GM18907 (cell line): ENCODE measurements around the gene IL10RA.

Experiments
- ATAC-seq: cut with Tn5 transposase; IDR thresholded peaks from one replicate; pipeline ENCODE4 v1.9.1; 2021; ENCODE audit warnings: mild to moderate bottlenecking, moderate library complexity; ENCODE audit not compliant: unreplicated experiment

IL10RA gene

DNA sequence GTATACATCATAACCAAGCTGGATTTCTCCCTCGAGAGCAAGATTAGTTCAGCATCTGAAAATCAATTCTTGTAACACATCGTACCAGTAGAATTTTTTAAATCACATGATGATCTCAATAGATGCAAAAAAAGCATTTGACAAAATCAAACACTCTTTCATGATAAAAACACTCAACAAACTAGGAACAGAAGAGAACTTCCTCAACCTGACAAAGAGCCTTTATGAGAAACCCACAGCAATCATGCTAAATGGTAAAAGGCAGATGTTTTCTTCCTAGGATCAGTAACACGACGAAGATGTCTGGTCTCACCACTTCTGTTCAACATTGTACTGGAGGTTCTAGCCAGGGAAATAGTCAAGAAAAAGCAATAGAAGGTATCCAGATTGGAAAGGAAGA, 56.6 kb downstream of the IL10RA start:
- no peak for ATAC-seq

DNA sequence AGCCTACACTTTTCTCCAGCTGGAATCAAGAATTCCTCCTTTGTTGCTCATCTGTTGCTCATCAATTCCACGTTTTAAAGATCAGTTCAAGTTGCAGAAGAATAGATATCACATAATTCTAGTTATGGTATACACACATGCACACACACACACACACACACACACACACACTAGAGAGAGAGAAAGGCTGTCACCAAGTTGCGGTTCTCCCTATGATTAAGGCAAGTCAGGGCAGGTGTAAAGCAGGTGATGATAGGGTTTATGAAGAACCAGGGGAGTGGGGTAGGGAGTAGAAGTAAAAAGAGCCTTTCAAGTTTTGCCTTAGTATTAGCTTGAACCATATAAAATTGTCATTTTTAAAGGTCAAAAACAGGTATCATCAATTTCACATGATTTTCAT, 59.0 kb downstream of the IL10RA start:
- no peak for ATAC-seq

DNA sequence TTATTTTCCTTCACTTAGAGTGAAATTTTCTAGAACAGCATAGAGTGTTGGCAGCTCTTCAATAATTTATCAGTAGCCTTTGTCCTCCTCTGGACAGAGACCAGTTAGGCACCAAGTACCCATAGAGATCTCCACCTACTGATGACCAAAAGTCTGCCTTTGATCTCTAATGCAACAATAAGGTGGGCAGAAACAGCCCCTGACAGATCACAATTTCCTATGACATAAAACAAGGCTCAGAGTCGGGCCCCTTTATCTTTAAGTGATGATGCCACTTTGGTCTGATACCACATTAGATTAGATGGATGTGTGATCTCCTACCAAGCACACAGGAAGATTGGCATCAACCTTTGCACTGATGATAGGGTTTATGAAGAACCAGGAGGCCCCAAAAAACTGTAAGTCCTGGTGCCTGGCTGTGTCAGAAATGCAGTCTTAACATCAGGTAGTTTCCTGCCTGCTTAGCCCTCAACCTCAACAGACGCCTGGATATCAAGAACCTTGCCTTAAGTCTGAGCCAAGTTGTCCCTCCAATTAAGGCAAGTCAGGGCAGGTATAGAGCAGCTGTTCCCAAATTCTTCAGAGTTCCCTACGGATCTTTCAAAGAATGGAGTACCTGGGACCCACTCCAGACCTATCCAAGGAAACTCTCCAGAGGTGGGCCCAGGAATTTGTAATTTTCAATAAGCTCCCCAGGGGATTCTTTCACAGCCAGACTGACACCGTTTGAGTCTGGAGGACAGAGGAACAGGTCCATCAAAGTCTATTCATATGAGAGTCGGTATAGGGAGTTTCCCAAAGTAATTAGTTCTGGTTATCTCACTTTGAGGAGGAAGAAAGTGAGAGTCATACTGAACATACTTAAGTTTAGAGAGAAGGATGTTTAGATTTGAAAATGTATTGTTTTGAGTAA, 60.1 kb downstream of the IL10RA start:
- no peak for ATAC-seq

DNA sequence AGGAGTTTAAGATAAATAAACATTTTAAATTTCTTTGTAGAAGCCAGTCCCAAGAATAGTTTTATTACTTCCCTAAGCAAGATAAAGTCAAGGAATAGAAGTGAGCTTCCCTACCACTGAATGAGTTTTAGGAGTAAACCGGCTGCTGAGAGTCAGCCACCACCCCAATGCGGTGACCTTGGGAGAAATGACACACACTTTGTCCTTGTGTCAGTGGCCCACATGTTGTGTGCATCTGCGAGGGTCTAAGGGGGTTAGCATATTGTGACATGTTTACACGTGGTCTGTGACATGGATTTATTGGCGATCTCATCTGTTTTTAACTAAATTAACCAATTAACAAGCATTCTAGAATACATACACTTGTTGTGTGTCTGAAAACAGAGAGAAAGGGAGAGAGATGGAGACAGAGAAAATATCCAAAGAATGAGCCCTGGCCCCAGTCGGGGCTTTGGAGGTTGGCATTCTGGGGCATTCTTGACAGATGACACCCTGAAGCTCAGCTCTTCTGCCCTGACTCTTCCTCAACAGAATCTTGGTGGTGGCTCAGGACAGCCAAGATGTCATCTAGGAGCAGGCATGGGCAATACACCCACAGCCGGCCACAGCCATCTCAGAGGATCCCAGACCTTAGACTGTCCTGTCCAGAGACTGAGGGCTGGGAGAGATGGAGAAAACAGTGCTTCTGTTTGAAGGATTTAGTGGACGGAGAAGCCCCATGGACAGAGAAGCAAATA, 60.9 kb downstream of the IL10RA start:
- ATAC-seq: no peak

DNA sequence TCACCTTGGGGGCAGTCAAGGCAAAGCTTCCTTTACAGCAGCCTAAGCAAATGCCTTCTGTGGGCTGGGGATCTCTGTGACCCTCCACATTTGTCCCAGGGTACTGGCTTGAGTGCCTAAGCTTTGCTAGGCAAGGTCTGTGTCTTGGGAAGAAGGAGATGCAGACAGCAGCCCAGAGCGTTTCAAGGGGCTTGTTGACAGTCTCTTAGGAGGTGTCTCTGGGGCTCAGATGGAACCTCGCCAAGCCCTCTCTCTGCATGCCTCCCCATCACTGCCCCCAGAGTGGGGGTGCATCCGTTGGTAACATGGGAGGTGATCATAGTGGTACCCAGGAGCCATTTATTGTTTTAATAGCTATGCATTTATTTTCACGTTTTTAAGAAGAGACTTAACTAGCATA, 61.6 kb downstream of the IL10RA start:
- no peak for ATAC-seq

DNA sequence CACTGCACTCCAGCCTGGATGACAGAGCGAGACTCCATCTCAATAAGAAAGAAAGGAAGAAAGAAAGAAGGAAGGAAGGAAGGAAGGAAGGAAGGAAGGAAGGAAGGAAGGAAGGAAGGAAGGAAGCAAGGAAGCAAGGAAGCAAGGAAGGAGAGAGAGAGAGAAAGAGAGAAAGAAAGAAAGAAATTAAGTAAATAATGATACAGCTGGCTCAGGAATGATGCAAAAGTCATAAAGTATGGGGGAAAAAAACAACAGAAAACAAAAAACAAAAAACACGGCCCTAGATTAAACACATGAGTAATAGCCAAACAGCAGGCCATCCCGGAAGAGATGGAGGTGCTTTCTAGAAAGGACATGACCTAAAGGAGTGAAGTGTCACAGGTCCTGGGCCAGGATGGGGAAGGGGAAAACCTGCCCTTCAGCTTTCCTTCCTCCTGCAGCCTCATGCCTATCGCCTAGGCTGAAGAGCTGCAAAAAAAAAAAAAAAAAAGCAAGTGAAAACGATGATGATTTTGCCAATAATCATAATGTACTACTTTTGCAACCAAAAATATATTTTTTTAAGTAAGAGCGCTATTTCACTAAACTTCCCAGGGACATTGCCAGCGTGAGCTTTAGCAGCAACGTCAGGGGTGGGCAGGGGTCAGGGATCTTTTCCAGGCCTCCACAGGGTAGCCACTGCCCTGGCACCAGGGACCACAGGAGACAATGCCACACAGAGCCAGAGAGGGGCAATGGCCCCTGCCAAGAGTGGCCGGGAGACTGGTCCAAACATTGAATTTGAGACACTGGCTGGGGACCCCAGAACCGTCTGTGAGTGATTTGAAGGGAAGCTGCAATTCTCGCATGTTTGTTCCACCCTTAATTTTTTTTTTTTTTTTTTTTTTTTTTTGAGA, 62.5 kb downstream of the IL10RA start:
- ATAC-seq: no peak

DNA sequence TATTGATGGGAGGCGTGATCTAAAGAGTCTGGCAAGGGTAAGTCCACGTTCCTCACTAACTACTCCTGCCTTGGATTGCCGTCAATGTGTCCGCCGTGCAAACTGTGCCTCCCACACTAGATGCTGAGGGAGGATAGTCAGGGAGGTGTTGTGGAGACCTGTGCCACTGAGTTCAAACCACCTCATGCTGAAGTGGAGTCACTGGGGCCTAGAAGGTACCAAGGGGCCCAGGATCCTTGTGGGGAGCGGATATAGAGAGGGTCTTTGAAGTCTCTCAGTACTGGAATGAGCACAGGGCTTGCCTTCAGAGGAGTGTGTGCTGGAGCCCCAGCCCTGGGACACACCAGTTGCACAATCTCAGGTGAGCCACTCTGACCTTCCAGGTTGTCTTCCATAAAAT, 63.6 kb downstream of the IL10RA start:
- ATAC-seq: no peak

DNA sequence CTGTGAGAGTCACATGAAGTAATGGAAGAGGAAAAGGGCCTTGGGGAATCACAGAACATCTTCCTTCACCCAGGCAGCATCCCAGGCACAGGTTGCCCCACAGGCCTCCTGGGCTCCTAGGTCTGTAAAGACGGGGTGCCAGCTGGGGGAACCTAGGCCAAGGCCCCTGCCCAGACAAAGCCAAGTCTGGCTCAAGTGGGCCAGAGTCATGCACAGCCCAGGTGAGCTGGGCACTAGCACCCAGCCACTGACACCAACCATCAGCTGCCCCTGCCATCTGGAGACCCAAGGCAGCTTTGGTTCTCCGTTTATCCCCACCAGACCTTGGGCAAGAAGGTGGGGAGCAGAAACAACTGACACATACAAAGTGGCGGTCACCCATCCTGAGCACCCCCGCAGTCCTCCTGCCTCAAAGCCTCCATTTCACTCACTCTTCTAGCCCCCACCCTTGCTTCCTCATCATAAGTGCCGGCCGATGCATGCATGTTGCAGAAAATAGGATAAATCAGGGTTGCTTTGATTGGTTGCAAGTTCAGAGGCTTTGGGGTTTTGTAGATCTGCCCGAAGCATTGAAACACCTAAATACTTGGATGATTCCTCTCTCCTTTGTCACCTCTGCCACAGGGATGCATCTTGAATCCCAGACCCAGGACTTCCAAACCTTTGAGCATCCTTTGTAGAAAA, 64.2 kb downstream of the IL10RA start:
- no peak for ATAC-seq
